NCI-H226 (cell line): ENCODE data around the gene NEGR1.

Source experiments
- DNase-seq: peaks from one replicate; pipeline ENCODE4 v3.0.0-alpha.2; 2015

Gene NEGR1

DNA sequence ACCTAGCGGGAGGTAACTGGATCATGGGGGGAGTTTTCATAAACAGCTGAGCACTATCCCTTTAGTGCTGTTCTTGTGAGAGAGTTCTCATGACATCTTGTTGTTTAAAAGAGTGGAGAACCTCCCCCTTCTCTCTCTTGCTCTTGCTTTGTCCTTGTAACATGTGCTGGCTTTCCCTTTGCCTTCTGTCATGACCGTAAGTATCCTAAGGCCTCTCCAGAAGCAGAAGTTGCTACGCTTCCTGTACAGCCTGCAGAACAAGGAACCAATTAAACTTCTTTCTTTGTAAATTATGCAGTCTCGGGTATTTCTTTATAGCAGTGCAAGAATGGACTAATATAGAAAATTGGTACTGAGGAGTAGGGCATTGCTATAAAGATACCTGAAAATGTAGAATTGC is 515.6 kb downstream of the NEGR1 start:
- DNase-seq = no peak

DNA sequence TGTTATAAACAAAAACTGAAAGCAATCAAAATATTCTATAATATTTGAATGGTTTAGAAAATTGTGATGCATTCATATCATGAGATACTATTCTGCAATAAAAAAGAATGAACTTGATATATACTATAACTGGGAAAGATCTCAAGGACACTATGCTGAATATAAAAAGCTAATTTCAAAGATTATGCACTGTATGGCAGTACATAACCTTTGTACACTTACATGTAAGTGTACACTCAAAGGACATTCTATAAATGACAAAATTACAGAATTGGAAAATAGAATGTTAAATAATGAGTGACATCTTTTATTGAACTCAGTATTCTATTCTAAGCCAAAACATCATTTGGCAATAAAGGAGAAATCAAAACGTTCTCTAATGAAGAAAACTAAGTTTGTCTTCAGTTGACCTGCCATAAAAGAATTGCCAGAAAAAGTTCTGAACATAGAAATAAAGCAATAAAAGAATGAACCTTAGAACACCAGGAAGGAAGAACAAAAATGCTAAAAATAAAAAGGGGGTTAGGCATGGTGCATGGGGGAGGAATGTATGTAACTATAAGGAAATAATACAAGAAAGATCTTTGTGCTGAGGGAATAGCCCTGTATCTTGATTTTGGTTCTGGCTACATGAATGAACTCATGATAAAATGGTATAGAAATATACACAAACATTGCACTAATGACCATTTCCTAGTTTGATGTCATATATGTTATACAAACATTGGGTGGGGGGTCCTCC is 519.7 kb downstream of the NEGR1 start:
- DNase-seq = no peak

DNA sequence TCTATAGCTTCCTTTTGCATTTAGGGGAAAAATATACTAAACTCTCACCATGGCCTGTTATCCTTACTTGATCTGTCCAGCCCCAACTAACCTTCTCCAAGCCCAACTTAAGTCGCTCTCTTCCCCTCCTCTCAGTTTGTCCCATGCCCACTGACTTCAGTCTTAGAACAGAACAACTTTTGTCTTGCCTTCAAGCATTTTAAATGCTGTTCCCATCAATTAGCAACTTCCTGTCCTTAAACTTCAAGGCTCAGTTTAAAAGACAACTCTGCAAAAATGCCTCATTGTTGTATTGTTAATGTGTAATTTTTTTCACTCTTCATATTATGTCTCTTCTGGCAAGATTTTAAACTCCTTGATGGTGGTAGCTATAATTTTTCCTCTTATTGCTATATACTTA is 526.9 kb downstream of the NEGR1 start:
- DNase-seq = no peak

DNA sequence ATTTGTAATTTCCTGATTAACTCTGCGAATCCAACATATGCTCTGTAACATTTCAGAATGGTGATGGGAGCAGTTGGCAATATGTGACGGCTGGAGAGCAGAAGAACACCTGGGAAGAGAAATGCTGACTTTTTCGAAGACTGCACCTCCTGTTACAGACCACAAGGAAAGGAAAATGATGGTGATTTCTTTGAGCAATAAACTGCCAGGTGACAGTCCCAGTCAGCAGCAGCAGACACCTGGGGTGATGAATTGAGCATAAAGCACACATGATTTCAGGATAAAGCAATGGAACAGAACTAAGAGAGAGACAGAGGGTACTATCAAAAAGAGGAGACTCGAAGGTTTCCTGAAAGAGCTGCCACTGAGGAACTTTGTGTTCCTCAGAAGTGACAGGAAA is 528.6 kb downstream of the NEGR1 start:
- DNase-seq = no peak

DNA sequence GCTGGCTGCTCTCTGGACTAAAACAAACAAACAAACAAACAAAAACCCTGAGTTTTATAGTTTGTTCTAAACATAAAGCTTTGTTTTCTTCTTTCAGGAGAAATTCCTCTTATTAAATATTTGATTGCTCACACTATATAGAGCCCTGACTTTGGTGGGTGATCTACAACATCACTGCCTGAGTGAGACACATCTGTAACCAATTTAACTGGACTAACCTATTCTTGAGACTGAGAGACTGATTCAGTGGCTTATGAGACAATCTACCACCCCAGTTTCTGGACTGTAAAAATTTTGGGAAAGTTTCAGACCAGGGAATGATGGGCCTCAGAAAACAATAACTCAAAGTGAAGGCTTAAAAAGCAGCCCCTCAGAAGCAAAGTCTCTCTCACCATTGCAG is 537.0 kb downstream of the NEGR1 start:
- DNase-seq = no peak

DNA sequence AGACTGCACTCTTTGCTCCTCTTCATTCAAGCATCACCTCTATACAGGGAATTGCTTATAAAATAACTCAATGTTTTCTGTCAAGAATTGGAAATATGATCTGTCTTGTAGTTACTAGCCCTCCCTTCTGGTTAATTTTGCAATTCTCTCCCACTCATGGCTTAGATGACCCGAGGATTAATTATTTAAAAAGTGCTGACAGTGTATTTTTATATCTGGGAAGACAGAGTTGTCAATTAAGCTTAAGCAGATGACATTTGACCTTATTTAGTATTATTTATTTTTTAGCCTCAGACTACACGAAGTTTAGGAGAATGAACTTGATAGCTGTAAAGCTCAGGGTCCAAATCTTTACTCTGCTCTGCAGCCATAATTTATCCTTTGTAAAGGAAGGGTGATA is 538.5 kb downstream of the NEGR1 start:
- DNase-seq = no peak

DNA sequence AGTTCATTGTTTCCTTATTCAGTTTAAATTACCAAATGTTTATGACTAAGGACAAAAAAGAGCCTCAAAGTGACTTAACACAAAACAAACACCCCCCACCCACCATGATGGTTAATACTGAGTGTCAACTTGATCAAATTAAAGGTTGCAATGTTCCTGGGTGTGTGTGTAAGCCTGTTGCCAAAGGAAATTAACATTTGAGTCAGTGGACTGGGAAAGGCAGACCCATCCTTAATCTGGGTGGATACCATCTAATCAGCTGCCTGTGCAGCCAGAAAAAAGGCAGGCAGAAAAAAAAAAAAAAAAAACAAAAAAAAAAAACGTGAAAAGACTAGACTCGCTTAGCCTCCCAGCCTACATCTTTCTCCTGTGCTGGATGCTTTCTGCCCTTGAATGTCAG is 543.4 kb downstream of the NEGR1 start:
- no peak for DNase-seq

DNA sequence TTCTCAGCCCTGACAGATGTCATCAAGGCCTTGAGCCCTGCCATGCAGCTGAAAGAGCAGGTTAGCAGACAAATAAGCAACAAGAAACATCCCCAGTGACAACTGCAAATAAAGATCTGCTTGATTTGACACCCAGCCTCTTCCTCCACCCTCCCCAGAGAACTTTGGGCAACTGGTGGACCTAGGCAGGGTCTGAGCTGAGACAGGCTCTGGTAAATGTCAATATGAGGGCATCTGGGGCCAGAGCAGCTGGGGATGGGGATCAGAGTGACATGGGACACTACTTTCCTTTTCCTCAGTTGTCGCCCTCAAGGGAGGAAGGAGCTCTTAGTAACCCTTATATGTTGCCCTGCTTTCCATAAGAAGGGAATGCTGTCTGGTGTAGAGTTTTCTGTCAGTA is 544.1 kb downstream of the NEGR1 start:
- DNase-seq = no peak

DNA sequence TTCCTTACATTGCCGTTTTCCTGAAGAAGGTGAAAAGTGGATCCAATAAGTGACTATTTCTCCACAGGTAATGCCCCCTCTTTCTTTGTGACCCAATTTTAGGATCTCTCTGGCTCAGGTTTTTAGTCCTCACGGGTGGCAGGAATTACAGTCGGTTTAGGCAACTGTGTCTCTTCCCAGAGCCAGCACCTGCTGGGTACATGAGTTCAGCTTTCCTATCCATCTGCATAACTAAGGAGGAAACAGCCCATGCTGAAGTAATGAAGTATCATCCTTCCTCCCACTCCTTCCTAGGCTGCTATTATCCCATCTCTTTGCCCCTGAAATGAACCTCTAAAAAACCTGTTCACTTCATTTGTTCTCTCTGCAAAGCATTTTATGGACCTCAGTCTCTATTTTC is 544.6 kb downstream of the NEGR1 start:
- DNase-seq = no peak

DNA sequence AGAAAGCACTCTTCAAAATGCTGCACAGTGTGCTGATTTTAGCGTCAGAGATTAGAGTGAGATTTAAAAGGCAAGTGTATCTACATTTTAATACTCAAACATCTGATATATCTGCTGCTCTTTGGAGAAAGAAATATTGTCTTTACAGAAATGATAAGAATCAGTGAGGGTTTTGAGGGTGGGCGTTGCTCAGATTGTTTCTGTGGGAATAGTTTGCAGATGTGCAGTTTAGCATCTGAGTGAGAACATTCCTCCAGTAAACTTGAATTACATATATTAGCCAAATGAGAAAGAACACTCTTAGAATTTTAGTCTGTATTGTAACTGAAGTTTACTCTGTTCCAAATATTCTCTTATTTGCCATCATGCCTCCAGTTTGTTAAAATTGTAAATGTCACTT is 549.2 kb downstream of the NEGR1 start:
- no peak for DNase-seq

DNA sequence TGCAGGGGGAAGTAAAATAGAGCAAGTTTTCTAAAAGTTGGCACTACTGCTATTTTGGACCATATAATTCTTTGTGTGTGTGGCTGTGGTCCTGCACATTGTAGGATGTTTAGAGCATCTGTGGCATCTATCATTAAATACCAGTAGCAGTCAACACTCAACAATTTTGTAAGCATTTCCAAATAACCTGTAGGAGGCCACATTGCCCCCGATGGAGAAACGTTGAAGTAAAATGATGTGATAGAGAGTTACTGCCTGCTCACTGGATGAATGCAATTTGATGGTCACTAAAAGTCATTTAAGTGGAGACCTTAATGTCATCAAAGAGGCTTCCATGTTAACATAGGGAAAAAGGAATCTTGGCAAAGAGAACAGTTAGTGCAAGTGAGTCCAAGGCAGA is 560.8 kb downstream of the NEGR1 start:
- no peak for DNase-seq

DNA sequence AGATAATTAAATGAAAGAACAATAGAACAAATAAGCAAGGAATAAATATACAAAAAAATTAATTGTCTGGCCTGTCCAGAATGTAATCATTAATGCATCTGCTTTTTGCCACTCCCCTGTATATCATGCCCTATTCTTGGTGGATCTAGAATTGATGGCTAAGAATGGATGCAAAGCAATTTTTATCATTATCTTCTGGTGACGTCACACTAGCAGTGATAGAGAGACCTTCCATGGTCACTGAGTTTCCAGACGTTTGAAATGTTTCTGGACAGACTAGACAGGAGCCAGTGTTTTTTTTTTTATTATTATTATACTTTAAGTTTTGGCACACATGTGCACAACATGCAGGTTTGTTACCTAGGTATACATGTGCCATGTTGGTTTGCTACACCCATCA is 563.0 kb downstream of the NEGR1 start:
- no peak for DNase-seq

DNA sequence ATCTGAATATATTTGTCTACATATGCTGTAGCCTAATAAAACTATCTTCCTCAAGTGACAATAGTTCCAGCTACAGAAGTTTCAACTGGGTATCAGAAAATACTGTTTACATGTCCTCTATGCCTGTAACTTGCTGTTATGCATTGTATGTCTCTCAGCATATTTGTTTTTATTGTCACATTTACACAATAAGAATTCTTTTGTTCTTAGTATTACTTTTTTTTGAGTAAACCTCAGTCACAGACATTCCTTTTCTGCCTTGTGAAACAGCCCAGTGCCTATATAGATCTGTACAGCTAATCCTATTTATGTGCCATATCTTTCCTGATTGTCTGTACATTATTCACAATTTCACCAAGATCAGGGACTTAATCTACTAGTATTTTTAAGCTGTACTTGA is 565.2 kb downstream of the NEGR1 start:
- no peak for DNase-seq

DNA sequence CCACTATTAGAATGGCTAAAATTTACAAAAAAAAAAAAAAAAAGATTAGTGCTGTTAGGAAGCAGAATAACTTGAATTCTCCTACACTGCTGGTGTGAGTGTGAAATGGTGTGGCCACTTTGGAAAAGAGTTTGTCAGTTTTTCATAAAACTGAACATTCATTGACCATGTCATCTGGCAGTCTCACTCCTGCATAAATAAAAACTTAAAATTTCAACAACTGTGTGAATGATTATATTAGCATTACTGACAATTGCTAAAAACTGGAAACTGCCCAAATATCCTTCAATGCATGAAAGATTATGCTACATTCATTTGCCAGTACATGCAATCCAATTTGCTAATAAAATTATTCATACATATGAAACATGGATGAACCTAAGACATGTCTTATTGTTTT is 570.9 kb downstream of the NEGR1 start:
- DNase-seq = no peak

DNA sequence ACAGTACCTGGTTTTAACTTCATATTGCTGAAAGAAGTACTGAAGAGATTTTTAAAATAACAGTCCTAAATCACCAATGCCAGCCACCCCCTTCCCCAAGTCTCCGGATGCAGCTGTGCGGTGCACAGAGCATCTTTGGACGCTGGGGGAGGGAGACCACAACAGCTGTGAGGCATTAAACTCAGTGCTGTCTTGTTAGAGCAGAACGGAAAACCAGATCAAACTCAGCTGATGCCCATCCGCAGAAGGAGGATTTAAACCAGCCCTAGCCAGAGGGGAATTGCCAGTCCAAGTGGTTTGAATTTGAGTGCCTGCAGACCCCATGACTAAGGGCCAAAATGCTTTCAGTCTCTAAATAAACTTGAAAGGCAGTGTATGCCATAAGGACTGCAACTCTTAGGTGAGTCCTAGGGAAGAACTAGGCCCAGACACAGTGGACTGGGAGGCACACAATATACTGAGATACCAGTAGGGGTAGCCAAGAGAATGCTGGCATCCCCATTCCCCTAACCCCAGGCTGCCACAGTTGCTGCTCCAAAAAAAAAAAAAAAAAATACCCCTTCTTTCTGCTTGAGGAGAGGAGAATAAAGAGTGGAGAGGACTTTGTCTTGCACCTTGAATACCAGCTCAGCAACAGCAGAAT is 576.2 kb downstream of the NEGR1 start:
- DNase-seq = no peak

DNA sequence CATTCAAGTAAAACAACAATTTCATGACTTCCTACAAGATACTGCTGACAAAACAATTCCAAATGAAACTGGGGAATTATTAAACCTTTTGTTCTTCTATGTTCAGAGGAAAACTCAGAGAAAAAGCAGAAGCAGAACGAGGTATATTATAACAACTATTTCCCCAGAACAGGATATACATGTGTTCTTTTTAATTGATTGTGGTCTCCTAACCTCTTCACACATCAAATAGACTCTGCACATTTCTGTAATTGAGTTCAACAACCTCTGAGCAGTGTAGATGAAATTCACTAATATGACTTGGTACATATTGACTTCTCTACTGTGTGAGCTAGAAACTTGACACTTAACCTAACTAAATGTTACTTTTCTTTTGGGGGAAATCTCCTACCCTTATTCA is 584.2 kb downstream of the NEGR1 start:
- DNase-seq = no peak

DNA sequence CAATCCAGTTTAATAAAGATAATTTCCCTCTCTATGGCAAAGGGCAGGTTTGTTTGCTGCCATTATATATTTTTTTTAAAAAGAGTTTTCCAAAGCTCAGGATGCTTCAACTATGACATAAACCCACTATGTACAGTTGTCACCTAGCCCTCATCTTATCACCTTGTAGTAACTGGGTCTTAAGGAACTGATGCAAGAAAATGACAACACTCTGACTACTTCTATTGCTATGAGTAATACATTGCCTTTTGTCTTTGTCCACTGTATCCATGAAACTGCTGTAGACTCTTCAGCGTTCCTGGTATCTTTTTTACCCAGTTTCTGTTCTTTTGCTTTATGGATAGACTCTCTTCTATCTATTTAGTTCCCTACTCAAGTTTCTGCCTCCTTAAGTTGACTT is 586.5 kb downstream of the NEGR1 start:
- no peak for DNase-seq

DNA sequence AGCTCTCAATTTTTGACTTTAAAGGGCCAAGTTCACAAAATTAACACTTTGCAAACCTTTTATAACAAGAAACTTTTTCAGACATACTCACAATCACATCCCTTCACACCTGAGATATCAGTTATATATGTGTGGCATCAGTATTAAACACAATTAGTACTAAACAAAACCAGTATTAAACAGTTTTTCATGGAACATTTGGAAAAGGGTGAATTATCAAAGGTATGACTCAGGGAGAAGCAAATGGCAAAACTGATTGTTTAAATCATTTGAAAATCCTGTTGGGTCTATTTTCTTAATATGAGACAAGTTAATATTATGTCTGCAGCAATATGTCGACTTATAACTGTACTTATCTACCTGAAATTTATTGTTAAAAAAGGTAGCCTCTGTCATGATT is 587.3 kb downstream of the NEGR1 start:
- no peak for DNase-seq

DNA sequence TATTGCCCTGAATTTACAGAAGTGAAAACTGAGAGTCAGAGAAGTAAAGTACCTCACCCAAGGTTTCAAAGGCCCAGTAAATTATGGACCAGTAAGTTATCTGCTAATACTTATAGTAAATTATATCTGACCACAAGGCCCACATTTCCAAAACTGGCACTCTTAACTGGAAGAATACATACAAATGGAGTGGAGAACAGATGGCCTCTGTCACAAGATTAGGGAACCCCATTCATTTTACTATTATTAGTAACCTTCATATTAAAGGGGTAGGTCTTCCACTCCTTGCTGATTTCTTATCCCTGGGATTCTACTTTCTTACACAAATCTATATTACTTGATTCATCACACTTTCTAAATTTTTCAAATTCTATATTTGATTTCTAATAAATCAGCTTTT is 588.8 kb downstream of the NEGR1 start:
- DNase-seq = no peak

DNA sequence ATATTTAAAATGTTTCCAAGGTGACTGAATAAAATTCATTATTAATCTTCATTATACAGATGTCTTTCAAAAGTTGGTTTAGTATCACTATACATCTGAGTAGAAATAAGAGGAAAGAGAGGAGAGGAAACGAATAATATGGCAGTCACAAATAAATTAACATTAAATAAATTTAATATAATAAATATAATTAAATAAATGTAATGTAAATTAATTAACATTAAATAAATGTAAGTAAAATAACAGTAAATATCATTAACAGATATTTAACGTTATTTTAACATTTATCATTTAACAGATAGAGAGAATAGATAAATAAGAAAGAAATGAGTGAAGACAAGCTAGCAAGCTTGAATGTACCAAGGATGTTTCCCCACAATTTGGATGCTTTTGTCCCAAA is 592.7 kb downstream of the NEGR1 start:
- no peak for DNase-seq

DNA sequence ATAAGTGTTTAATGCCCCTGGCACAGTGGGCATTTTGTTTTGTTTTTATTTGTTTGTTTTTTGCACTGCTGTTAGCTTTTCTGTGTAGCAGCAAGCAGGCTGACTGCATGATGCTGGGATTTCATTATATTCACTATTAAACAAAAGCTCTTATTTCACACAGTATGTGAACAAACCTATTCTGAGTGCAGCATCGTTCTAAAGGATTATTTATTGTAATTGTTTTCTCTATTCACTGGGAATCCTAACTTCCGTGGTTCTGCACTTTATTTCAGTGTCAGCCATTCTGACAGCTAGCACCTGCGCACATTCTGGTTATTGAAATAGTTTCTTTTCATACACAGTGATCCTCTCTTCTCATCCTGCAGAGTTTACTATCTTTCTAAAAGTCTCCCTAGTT is 595.0 kb downstream of the NEGR1 start:
- DNase-seq = no peak

DNA sequence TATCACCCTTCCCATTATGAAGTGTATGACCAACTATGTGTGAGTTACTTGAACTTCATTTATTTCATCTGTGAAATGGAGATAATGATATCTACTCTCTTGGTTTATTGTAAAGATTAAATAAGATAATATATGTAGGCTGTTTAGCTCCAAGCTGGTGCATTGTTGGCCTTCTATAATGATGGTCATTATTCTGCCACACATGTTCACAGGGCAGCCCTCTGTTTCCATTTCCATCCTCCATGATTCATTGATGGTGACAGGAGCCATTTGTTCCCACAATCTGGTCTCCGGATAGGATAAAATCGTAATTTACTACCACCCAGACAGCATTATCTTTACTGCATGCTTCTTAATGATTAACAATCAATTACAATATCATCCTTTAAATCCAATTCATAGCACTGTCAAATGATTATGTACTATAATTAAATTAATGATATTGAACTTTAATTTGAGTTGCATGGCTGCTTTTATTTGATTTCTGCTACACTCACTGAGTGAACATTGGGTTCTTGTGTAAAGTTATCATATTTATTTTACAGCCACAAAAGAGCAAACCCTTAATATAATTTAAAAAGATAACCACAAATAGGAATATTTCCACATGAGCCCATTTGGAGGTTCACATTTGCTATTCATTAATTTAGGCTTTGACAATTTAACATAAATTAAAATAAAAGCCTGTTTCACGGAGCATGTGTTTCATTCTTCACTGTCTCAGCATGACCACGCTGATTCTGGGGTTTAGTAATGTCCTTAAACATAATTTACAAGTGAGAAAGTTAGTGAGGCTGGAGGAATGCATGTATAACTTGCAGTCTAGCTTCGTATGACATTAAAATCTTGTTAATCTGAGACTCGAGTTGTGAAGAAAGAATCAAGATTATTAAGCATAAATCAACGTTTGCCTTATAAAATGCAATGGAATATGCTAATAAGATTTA is 605.1 kb downstream of the NEGR1 start:
- no peak for DNase-seq

DNA sequence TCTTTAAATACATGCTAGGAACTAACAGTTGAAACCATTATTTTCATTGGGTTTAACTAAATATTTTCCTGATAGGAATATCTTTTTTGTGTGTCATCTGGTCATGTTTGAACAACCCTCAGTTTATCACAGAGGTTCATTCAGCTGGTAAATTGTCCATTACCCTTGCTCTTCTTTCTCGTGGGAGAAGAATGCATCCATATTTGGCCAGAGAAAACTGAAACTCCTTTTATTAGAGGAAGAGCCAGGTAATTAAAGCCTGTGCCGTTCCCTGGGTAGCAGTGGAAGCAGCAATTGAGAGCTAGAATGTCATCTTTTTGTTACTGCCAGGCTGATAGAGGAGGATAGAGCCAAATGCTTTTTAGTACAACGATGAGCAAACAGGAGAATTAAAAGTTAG is 614.3 kb downstream of the NEGR1 start:
- no peak for DNase-seq

DNA sequence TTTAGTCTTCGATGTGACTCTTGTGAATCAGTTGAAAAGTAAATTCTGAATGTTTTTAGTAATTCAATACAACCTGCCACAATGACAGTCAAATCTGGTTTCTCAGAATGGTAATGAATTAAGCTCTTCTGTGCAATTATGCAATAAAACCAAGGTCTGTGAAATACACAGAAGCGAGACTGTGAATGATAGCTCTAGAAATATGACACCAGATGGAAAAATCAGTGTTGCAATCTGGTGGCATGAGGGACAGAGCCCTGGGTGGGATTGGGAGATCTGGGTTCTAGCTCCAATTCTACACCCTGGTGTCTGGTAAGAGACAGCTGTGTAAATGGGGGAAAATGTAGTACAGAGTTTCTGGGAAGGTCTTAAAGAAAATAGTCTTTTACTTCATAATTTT is 615.1 kb downstream of the NEGR1 start:
- DNase-seq = peak; percentile 3
